Neural cell (in vitro differentiated cells): ENCODE measurements around the gene TGFBI. TPM values are rescaled to one million over a fixed set of nuclear protein-coding genes. Genes with fewer than 3 reads are reported as not detected.

Experiments
- H2AFZ ChIP-seq: fragments of 200-600, 300-800 bp; sonication (generic), shearing (Covaris generic); 2 replicates; pipeline ENCODE4 v1.6.0; 2014; ENCODE audit warnings: low read depth, mild to moderate bottlenecking, antibody characterized with exemption, low read length, moderate library complexity
- H3F3A ChIP-seq: fragments of 200-600 bp; shearing (Covaris generic); 2 replicates; pipeline ENCODE4 v1.6.1; 2016; ENCODE audit warnings: mild to moderate bottlenecking, moderate library complexity, mixed read lengths, antibody characterized with exemption, low read length; ENCODE audit not compliant: insufficient read depth, poor library complexity, severe bottlenecking
- H3K27ac ChIP-seq: fragments of 200-600, 300-800 bp; sonication (generic), shearing (Covaris generic); 2 replicates; pipeline ENCODE4 v1.5.1; 2014; ENCODE audit warnings: mild to moderate bottlenecking, low read length, moderate library complexity
- H3K27me3 ChIP-seq: fragments of 300-800, 200-600 bp; sonication (generic), shearing (Covaris generic); 2 replicates; pipeline ENCODE4 v1.6.0; 2014; ENCODE audit warnings: mild to moderate bottlenecking, low read depth, low read length, moderate library complexity; ENCODE audit not compliant: insufficient read depth
- H3K36me3 ChIP-seq: fragments of 300-800, 200-600 bp; sonication (generic), shearing (Covaris generic); 2 replicates; pipeline ENCODE4 v1.5.1; 2014; ENCODE audit warnings: mild to moderate bottlenecking, antibody characterized with exemption, low read length, moderate library complexity; ENCODE audit not compliant: insufficient read depth
- H3K4me2 ChIP-seq: fragments of 300-800, 200-600 bp; sonication (generic), shearing (Covaris generic); 2 replicates; pipeline ENCODE4 v1.6.0; 2014; ENCODE audit warnings: mild to moderate bottlenecking, low read length
- H3K4me3 ChIP-seq: fragments of 300-800, 200-600 bp; sonication (generic), shearing (Covaris generic); 2 replicates; pipeline ENCODE4 v1.5.1; 2014; ENCODE audit warnings: mild to moderate bottlenecking, low read length, moderate library complexity
- H3K79me2 ChIP-seq: fragments of 200-600 bp; shearing (Covaris generic); replicated peaks from 2 replicates; pipeline ENCODE4 v1.6.0; 2014; ENCODE audit warnings: mild to moderate bottlenecking, low read length, moderate library complexity; ENCODE audit not compliant: insufficient read depth
- H3K9ac ChIP-seq: fragments of 300-800, 200-600 bp; sonication (generic), shearing (Covaris generic); 2 replicates; pipeline ENCODE4 v1.6.1; 2016; ENCODE audit warnings: mild to moderate bottlenecking, low read length, mixed read lengths
- H3K9me2 ChIP-seq: fragments of 200-600 bp; shearing (Covaris generic); 2 replicates; pipeline ENCODE4 v1.6.1; 2016; ENCODE audit warnings: mild to moderate bottlenecking, low read length, mixed read lengths; ENCODE audit not compliant: insufficient read depth
- H3K9me3 ChIP-seq: fragments of 200-600, 300-800 bp; sonication (generic), shearing (Covaris generic); 2 replicates; pipeline ENCODE4 v1.6.1; 2016; ENCODE audit warnings: mild to moderate bottlenecking, mixed run types, low read length, moderate library complexity, mixed read lengths
- H4K20me1 ChIP-seq: fragments of 200-600 bp; shearing (Covaris generic); 2 replicates; pipeline ENCODE4 v1.6.1; 2016; ENCODE audit warnings: mild to moderate bottlenecking, mixed run types; ENCODE audit not compliant: insufficient read depth
- CTCF ChIP-seq: fragments of 450-650 bp; IDR thresholded peaks from 2 replicates; pipeline ENCODE4 v1.5.1; 2014; ENCODE audit warnings: antibody characterized with exemption, mild to moderate bottlenecking, moderate library complexity; ENCODE audit not compliant: poor library complexity, severe bottlenecking
- EP300 ChIP-seq: fragments of 450-650 bp; conservative IDR thresholded peaks from 2 replicates; pipeline ENCODE4 v1.6.1; 2014; ENCODE audit warnings: antibody characterized with exemption, mild to moderate bottlenecking, moderate library complexity; ENCODE audit not compliant: poor library complexity, severe bottlenecking
- EZH2 ChIP-seq: fragments of 200-600, 300-800 bp; shearing (Covaris generic), sonication (generic); IDR thresholded peaks from 2 replicates; pipeline ENCODE4 v1.6.1; 2014; ENCODE audit warnings: antibody characterized with exemption, low read length, borderline replicate concordance, mild to moderate bottlenecking; ENCODE audit not compliant: insufficient read depth, poor library complexity, severe bottlenecking
- MXI1 ChIP-seq: fragments of 450-650 bp; conservative IDR thresholded peaks from 2 replicates; pipeline ENCODE4 v1.6.1; 2014; ENCODE audit warnings: antibody characterized with exemption, mild to moderate bottlenecking; ENCODE audit not compliant: poor library complexity, severe bottlenecking
- POLR2AphosphoS5 ChIP-seq: IDR thresholded peaks from 2 replicates; pipeline ENCODE4 v1.6.1; 2012
- RAD21 ChIP-seq: fragments of 450-650 bp; conservative IDR thresholded peaks from 2 replicates; pipeline ENCODE4 v1.6.1; 2014; ENCODE audit warnings: antibody characterized with exemption, mild to moderate bottlenecking, moderate library complexity
- REST ChIP-seq: IDR thresholded peaks from 2 replicates; pipeline ENCODE4 v1.6.1; 2012; ENCODE audit warnings: borderline replicate concordance
- SMC3 ChIP-seq: fragments of 450-650 bp; conservative IDR thresholded peaks from 2 replicates; pipeline ENCODE4 v1.6.1; 2014; ENCODE audit warnings: antibody characterized with exemption, mild to moderate bottlenecking, moderate library complexity; ENCODE audit not compliant: poor library complexity
- TAF1 ChIP-seq: IDR thresholded peaks from 2 replicates; pipeline ENCODE4 v1.6.1; 2012; ENCODE audit warnings: low read depth
- polyA plus RNA-seq: library from polyadenylated mRNA; depleted of rRNA; stranded (reverse); fragments of >200 nt; gene quantifications from 2 replicates; pipeline ENCODE4 v1.2.3, GENCODE V29; 2014

The TGFBI gene
- polyA plus RNA-seq, 1 donor from 2014 or later: 0.71 TPM

DNA sequence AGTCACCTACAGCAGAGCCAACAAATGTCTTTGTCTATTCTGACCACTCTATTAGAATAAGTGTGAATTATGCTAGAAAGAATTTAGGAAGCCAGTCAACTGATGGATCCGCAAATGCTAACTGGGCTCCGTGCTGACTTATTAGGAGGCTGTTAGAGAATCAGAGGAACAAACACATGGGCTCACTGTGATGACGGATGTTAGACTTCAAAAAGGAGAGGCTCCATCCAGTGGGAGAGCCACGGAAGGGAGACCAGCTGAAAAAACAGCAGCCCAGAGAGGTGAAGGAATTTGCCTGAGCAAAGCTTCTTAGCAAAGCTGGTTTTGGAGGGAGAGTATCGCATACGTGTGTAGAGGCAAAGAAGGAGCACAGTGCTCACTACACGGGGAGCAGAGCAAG, 5.8 kb upstream of the TGFBI start:
- no peaks in the 10 kb centered on the region for H3F3A ChIP-seq
- no peak overlapping the region for H3K4me3 ChIP-seq
- H4K20me1 ChIP-seq: no peaks in the 10 kb centered on the region
- H3K9me3 ChIP-seq: no peaks in the 10 kb centered on the region
- no peak for TF ChIP-seq REST
- no peak for TF ChIP-seq RAD21
- no peak for TF ChIP-seq CTCF
- no peak for TF ChIP-seq EP300
- no peak for TF ChIP-seq TAF1
- no peak for TF ChIP-seq POLR2AphosphoS5
- no peak for TF ChIP-seq EZH2
- TF ChIP-seq SMC3: no peak
- no peak for TF ChIP-seq MXI1
- H3K27me3 ChIP-seq: peaks cover 7% of the 10 kb centered on the region
- no peak overlapping the region for H3K27ac ChIP-seq
- no peak overlapping the region for H3K4me2 ChIP-seq
- H3K36me3 ChIP-seq: no peaks in the 10 kb centered on the region
- no peaks in the 10 kb centered on the region for H3K9me2 ChIP-seq
- no peak overlapping the region for H3K9ac ChIP-seq
- H3K79me2 ChIP-seq: no peaks in the 10 kb centered on the region
- H2AFZ ChIP-seq: no peak overlapping the region

GRCh38 chr5:136023958-136024541, 4.7 kb upstream of the TGFBI start:
- no peak overlapping the region for H3K27ac ChIP-seq
- no peaks in the 10 kb centered on the region for H3K36me3 ChIP-seq
- no peaks in the 10 kb centered on the region for H3K79me2 ChIP-seq
- no peak overlapping the region for H3K4me3 ChIP-seq
- H2AFZ ChIP-seq: no peak overlapping the region
- H3K9me2 ChIP-seq: no peaks in the 10 kb centered on the region
- peaks cover 18% of the 10 kb centered on the region for H3K27me3 ChIP-seq
- H4K20me1 ChIP-seq: no peaks in the 10 kb centered on the region
- no peak overlapping the region for H3K9ac ChIP-seq
- H3K9me3 ChIP-seq: no peaks in the 10 kb centered on the region
- no peak for TF ChIP-seq SMC3
- no peak for TF ChIP-seq EP300
- no peak for TF ChIP-seq CTCF
- no peak for TF ChIP-seq EZH2
- no peak for TF ChIP-seq POLR2AphosphoS5
- TF ChIP-seq RAD21: no peak
- TF ChIP-seq MXI1: no peak
- no peak for TF ChIP-seq REST
- no peak for TF ChIP-seq TAF1
- no peak overlapping the region for H3K4me2 ChIP-seq
- no peaks in the 10 kb centered on the region for H3F3A ChIP-seq
